Measurements from ENCODE around the gene CCDC188.

The CCDC188 gene

DNA sequence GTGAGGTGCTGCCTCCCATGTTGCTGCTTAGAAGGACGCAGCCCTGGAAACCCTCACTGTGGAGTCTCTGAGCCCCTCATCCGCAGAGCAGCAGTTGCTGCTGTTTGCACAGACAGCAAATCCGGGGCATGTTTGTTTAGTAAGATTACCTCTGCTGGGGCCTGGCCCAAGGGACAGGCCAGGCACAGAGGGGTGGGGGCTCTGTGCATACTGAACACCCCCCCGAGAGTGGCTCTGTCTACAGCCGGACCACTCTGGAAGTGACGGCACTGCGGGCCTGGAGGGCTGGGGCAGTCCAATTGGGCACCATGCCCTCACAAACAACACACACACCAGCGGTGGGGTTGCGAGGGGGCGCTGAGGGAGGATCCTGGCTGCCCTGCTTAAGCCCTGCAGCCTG, 22.9 kb upstream of the CCDC188 start:
- no peak for TF ChIP-seq SP1 (IDR thresholded peaks at IDR 0.05)
- TF ChIP-seq HDGF (IDR thresholded peaks at IDR 0.05; ENCODE audit: borderline replicate concordance) = no peak
- no peak for TF ChIP-seq FOXM1 (IDR thresholded peaks at IDR 0.05; ENCODE audit: borderline replicate concordance)
- no peak for TF ChIP-seq L3MBTL2 (conservative IDR thresholded peaks at IDR 0.05)
- TF ChIP-seq NFRKB (IDR thresholded peaks at IDR 0.05) = no peak
- no peak for TF ChIP-seq TARDBP (IDR thresholded peaks at IDR 0.05)
- TF ChIP-seq, protein P1, sequence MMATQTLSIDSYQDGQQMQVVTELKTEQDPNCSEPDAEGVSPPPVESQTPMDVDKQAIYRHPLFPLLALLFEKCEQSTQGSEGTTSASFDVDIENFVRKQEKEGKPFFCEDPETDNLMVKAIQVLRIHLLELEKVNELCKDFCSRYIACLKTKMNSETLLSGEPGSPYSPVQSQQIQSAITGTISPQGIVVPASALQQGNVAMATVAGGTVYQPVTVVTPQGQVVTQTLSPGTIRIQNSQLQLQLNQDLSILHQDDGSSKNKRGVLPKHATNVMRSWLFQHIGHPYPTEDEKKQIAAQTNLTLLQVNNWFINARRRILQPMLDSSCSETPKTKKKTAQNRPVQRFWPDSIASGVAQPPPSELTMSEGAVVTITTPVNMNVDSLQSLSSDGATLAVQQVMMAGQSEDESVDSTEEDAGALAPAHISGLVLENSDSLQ (IDR thresholded peaks at IDR 0.05) = no peak
- TF ChIP-seq ELF4 (IDR thresholded peaks at IDR 0.05) = no peak
- TF ChIP-seq BHLHE40 (IDR thresholded peaks at IDR 0.05; ENCODE audit: borderline replicate concordance) = no peak
- TF ChIP-seq ARNT (IDR thresholded peaks at IDR 0.05) = no peak
- no peak for TF ChIP-seq FOXK2 (IDR thresholded peaks at IDR 0.05)
- TF ChIP-seq ZNF384 (IDR thresholded peaks at IDR 0.05) = no peak
- no peak for TF ChIP-seq LEF1 (IDR thresholded peaks at IDR 0.05; ENCODE audit: borderline replicate concordance)
- no peak for TF ChIP-seq CTBP1 (IDR thresholded peaks at IDR 0.05; ENCODE audit: borderline replicate concordance)
- TF ChIP-seq FOXA1 (IDR thresholded peaks at IDR 0.05) = no peak
- no peak for TF ChIP-seq SUZ12 (IDR thresholded peaks at IDR 0.05)
- no peak for DNase-seq (ENCODE audit: extremely low spot score)
- ChIA-PET POLR2A (no interaction called here), CTCF (no interaction called here)

DNA sequence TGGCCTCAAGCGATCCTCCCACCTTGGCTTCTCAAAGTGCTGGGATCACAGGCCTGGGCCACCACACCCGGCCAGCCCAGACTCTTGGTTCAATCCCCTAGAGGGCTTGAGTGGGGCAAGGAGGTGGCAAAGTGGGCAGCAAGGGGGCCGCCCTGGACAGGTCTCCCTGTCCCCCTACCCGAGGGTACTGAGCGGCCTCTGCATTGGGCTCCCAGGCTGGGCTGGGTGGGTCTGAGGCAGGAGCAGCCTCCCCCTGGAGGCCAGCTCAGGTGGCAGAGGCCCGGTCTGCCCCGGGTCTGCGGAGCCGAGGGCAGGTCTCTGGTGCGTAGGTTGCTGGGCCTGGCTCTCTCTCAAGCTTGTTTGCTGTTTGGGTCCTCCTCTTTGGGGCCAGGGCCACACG, 22.4 kb upstream of the CCDC188 start:
- TF ChIP-seq, protein P1 (IDR thresholded peaks at IDR 0.05) = no peak
- no peak for TF ChIP-seq TARDBP (IDR thresholded peaks at IDR 0.05)
- no peak for TF ChIP-seq CTBP1 (IDR thresholded peaks at IDR 0.05; ENCODE audit: borderline replicate concordance)
- TF ChIP-seq LEF1 (IDR thresholded peaks at IDR 0.05; ENCODE audit: borderline replicate concordance) = no peak
- no peak for TF ChIP-seq FOXK2 (IDR thresholded peaks at IDR 0.05)
- no peak for TF ChIP-seq ARNT (IDR thresholded peaks at IDR 0.05)
- no peak for TF ChIP-seq L3MBTL2 (conservative IDR thresholded peaks at IDR 0.05)
- no peak for TF ChIP-seq ELF4 (IDR thresholded peaks at IDR 0.05)
- no peak for TF ChIP-seq HDGF (IDR thresholded peaks at IDR 0.05; ENCODE audit: borderline replicate concordance)
- no peak for TF ChIP-seq FOXA1 (IDR thresholded peaks at IDR 0.05)
- no peak for TF ChIP-seq BHLHE40 (IDR thresholded peaks at IDR 0.05; ENCODE audit: borderline replicate concordance)
- TF ChIP-seq FOXM1 (IDR thresholded peaks at IDR 0.05; ENCODE audit: borderline replicate concordance) = no peak
- no peak for TF ChIP-seq ZNF384 (IDR thresholded peaks at IDR 0.05)
- ChIA-PET CTCF (no interaction called here), POLR2A (no interaction called here)
- DNase-seq (ENCODE audit: extremely low spot score) = no peak

DNA sequence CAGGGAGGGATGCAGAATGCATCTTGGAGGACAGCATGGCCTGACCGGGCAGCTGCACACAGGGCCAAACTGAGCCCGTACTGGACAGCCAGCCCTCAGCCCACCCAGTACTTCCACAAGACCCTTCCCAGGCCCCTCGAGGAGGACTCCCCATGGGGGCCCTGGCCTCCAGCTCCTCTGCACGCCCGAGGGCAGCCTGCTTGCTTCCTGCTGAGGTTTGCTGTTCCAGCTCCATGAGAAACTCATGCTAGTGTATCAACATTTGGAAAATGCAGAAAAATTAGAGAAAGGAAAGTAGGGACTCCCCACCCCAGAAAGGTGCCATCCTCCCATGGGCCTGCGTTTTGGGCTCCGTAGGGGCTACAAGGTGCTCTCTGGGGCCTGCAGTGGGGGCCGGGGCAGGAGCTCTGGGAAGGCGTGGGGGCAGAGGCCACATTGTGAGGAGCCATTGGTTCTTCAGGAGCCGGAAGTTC, 21.3 kb upstream of the CCDC188 start:
- POLR2A ChIA-PET = interaction anchor here (0.6 to 1.2 kb wide), 2 partner anchors 9 to 16 kb away, joined by 3 to 4 read pairs; no protein-coding TSS in a partner anchor
- DNase-seq (ENCODE audit: extremely low spot score) = no peak
- TF ChIP-seq HDGF (IDR thresholded peaks at IDR 0.05; ENCODE audit: borderline replicate concordance) (no peak), FOXK2 (IDR thresholded peaks at IDR 0.05) (no peak), LEF1 (IDR thresholded peaks at IDR 0.05; ENCODE audit: borderline replicate concordance) (no peak), ELF4 (IDR thresholded peaks at IDR 0.05) (no peak), ZNF384 (IDR thresholded peaks at IDR 0.05) (no peak), SP1 (IDR thresholded peaks at IDR 0.05) (no peak), L3MBTL2 (conservative IDR thresholded peaks at IDR 0.05) (no peak), FOXA1 (IDR thresholded peaks at IDR 0.05) (no peak), NFRKB (IDR thresholded peaks at IDR 0.05) (no peak), FOXM1 (IDR thresholded peaks at IDR 0.05; ENCODE audit: borderline replicate concordance) (no peak)
- CTCF ChIA-PET = interaction anchor here (0.7 to 1.4 kb wide), 2 partner anchors 12 to 288 kb away, joined by 3 read pairs; no protein-coding TSS in a partner anchor

DNA sequence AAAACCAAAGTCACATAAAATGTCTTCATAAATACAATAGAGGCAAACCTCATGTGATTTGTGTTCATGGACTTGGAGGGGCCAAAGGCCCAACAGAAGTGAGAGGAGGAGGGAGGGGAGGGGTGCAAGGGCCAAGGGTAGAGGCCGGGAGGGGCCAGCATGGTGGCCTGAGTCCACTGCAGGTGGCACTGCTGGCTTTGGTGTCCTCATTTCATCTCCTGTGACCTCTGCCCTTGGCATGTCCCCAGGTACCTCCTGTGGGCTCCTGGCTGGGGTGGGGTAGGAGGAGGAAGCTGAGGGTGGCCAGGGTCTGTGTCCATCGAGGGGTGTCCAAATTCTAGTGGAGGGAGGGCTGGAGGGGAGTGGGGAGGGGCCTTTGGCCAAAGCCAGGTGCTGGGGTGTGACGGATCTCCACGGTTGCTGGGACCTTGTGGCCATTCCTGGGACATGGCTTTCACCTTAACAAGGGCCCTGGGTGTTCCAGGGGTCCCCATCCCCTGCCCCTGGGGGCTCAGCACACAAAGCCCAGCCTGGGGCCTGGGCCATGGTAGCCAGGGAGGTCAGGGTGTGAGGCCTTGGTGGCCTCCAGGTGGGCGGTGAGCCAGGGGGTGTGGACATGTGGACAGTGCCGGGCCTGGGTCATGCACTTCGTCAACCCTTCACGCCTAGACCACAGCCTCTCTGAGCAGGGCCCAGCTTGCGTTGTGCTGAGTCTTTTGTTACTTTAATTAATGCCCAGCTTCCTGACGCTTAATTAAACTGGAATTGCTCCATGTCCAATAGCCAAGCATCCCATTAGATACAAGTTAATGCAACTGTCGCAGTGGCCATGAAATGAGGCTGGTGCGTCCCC, 20.7 kb upstream of the CCDC188 start:
- no peak for DNase-seq (ENCODE audit: extremely low spot score)
- ChIA-PET POLR2A (interaction anchor here (0.6 to 1.2 kb wide), 2 partner anchors 9 to 17 kb away, joined by 3 to 4 read pairs; no protein-coding TSS in a partner anchor), CTCF (interaction anchor here (0.7 to 1.4 kb wide), 2 partner anchors 11 to 287 kb away, joined by 3 read pairs; no protein-coding TSS in a partner anchor)
- TF ChIP-seq HDGF (IDR thresholded peaks at IDR 0.05; ENCODE audit: borderline replicate concordance) (no peak), NFRKB (IDR thresholded peaks at IDR 0.05) (no peak), ARNT (IDR thresholded peaks at IDR 0.05) (no peak), L3MBTL2 (conservative IDR thresholded peaks at IDR 0.05) (no peak), CTBP1 (IDR thresholded peaks at IDR 0.05; ENCODE audit: borderline replicate concordance) (no peak)

DNA sequence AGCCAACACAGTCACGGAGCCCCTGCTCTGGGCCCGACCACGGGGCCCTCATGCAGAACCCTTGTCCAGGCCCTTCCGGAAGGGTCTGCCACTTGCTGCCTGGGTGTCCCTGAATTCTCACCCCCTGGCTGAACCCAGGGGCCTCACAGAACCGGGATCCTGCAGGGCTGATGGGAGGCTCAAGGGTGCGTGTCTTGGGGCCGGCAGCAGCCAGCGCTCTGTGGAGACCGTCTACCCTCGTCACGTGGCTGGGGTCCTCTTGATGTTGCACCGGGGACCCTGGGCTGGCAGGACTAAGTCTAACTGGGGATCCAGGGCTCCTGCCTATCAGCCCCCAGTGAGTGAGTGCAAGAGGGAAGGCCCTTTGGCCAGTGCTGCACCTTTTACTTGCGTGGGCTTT, 19.3 kb upstream of the CCDC188 start:
- TF ChIP-seq FOXK2 (IDR thresholded peaks at IDR 0.05) = no peak
- no peak for TF ChIP-seq ARNT (IDR thresholded peaks at IDR 0.05)
- no peak for TF ChIP-seq FOXA1 (IDR thresholded peaks at IDR 0.05)
- no peak for TF ChIP-seq BHLHE40 (IDR thresholded peaks at IDR 0.05; ENCODE audit: borderline replicate concordance)
- DNase-seq (ENCODE audit: extremely low spot score) = no peak
- ChIA-PET POLR2A (no interaction called here), CTCF (no interaction called here)

DNA sequence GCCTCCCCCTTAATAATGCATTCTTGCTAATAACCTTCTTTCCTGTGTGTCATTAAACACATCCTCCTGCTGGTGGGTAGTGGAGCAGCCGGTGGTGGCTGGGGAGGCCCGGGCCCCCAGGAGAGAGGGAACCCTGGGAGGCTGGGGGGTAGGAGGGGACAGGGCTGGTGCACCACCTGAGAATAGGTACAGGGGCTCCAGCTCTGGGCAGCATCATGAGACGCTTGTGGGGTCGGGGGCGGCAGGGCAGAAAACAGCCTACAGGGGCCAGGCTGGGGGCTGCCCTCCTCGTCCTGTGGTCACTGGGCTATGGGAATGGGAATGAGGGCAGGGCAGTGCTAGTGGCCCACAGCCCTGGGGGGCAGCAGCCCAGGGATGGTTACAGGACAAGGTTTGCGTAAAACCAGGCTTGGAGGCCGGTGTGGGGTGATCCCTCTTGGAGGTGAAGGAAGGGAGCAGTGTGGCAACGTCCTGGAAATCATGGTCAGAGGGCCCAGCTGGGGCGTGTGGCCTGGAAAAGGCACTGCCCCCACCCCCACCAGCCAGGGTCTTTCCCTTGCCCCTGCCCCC, 18.5 kb upstream of the CCDC188 start:
- TF ChIP-seq NFRKB (IDR thresholded peaks at IDR 0.05) = no peak
- TF ChIP-seq FOXK2 (IDR thresholded peaks at IDR 0.05) = no peak
- TF ChIP-seq TARDBP (IDR thresholded peaks at IDR 0.05) = no peak
- no peak for TF ChIP-seq L3MBTL2 (conservative IDR thresholded peaks at IDR 0.05)
- TF ChIP-seq SP1 (IDR thresholded peaks at IDR 0.05) = no peak
- TF ChIP-seq FOXM1 (IDR thresholded peaks at IDR 0.05; ENCODE audit: borderline replicate concordance) = no peak
- no peak for TF ChIP-seq HDGF (IDR thresholded peaks at IDR 0.05; ENCODE audit: borderline replicate concordance)
- TF ChIP-seq SUZ12 (IDR thresholded peaks at IDR 0.05) = no peak
- POLR2A ChIA-PET = no interaction called here
- CTCF ChIA-PET = no interaction called here

More for the DNA sequence above, 18.5 kb upstream of the CCDC188 start:
- no peak for DNase-seq (ENCODE audit: extremely low spot score)
